ENCODE measurements around the gene PAMR1.

Gene PAMR1

GRCh38 chr11:35507688-35508087, 17.7 kb downstream of the PAMR1 start:
- DNase-seq (ENCODE audit: low read depth) = peak; percentile 36
- TF ChIP-seq, protein P1, sequence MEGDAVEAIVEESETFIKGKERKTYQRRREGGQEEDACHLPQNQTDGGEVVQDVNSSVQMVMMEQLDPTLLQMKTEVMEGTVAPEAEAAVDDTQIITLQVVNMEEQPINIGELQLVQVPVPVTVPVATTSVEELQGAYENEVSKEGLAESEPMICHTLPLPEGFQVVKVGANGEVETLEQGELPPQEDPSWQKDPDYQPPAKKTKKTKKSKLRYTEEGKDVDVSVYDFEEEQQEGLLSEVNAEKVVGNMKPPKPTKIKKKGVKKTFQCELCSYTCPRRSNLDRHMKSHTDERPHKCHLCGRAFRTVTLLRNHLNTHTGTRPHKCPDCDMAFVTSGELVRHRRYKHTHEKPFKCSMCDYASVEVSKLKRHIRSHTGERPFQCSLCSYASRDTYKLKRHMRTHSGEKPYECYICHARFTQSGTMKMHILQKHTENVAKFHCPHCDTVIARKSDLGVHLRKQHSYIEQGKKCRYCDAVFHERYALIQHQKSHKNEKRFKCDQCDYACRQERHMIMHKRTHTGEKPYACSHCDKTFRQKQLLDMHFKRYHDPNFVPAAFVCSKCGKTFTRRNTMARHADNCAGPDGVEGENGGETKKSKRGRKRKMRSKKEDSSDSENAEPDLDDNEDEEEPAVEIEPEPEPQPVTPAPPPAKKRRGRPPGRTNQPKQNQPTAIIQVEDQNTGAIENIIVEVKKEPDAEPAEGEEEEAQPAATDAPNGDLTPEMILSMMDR (IDR thresholded peaks at IDR 0.05; ENCODE audit: insufficient read depth, low read depth, low read length, missing control alignments) = peak; percentile 15
- no peak overlapping the region for H3K4me3 ChIP-seq (ENCODE audit: low read length)

GRCh38 chr11:35501776-35502175, 23.6 kb downstream of the PAMR1 start:
- H3K4me3 ChIP-seq (ENCODE audit: low read length) = no peak overlapping the region
- TF ChIP-seq, protein P1 (IDR thresholded peaks at IDR 0.05; ENCODE audit: insufficient read depth, low read depth, low read length, missing control alignments) = no peak
- no peak for DNase-seq (ENCODE audit: low read depth)

DNA sequence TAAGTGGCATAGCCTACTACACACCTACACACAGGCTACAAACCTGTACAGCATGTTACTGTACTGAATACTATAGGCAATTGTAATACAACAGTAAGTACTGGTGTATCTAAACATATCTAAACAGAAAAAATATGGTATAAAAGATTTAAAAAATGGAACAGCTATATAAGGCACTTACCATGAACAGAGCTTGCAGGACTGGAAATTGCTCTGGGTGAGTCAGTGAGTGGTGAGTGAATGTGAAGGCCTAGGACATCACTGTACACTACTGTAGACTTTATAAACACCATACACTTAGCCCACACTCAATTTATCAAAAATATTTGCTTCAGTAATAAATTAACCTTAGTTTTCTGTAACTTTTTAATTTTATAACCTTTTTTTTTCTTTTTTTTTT, 24.7 kb downstream of the PAMR1 start:
- TF ChIP-seq, protein P1 (IDR thresholded peaks at IDR 0.05; ENCODE audit: insufficient read depth, low read depth, low read length, missing control alignments) = no peak
- peak; percentile 30 for DNase-seq (ENCODE audit: low read depth)

DNA sequence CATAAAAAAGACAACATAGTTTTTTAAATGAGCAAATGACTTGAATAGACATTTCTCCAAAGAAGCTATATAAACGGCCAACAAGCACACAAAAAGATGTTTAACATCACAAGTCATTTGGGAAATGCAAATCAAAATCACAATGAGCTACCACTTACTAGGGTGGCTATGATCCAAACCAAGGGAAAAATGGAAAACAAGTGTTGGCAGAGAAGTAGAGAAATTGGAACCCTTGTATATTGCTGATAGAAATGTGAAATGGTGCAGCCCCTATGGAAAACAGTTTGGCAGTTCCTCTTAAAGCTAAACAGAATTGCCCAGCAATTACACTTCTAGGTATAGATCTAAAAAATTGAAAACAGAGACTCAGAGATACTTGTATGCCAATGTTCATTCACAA, 29.0 kb downstream of the PAMR1 start:
- H3K4me3 ChIP-seq (ENCODE audit: low read length) = no peak overlapping the region
- TF ChIP-seq, protein P1 (IDR thresholded peaks at IDR 0.05; ENCODE audit: insufficient read depth, low read depth, low read length, missing control alignments) = no peak
- DNase-seq (ENCODE audit: low read depth) = no peak

More for the DNA sequence above, 24.7 kb downstream of the PAMR1 start:
- no peak overlapping the region for H3K4me3 ChIP-seq (ENCODE audit: low read length)

- TF ChIP-seq, protein P1 (IDR thresholded peaks at IDR 0.05; ENCODE audit: insufficient read depth, low read depth, low read length, missing control alignments) = no peak
- H3K4me3 ChIP-seq (ENCODE audit: low read length) = no peak overlapping the region
- no peak for DNase-seq (ENCODE audit: low read depth)
Measured at GRCh38 chr11:35494957-35495490, 30.4 kb downstream of the PAMR1 start.

DNA sequence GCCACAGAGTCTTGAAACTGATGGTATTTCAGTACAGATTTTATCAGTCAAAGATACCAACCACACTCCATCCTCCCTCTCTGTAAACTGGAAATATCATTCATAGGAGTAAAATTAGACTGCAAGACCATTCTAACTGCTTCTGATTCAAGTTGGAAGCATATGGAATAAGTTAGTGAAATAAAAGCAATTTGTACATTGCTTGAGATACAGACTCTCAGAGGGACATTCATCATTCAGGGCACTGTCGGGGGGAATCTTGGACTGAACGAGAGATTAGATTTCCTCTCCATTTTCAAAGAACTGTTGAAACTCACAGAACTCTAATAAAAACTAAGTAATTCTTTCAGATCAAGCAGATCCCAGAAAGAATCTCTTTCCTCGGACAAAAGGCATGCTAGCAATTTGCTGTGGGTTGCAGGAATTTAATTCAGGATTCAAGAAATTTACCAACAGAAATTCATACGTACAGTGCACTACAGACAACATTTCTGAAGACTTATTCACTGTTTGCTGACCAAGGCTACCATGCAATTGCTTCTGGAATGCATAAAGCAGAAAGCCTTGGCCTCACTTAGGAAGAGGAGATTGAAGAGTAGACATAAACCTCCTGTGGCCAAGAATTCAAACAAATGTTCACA, 34.1 kb downstream of the PAMR1 start:
- H3K4me3 ChIP-seq (ENCODE audit: low read length) = no peak overlapping the region
- DNase-seq (ENCODE audit: low read depth) = no peak
- TF ChIP-seq, protein P1 (IDR thresholded peaks at IDR 0.05; ENCODE audit: insufficient read depth, low read depth, low read length, missing control alignments) = no peak

DNA sequence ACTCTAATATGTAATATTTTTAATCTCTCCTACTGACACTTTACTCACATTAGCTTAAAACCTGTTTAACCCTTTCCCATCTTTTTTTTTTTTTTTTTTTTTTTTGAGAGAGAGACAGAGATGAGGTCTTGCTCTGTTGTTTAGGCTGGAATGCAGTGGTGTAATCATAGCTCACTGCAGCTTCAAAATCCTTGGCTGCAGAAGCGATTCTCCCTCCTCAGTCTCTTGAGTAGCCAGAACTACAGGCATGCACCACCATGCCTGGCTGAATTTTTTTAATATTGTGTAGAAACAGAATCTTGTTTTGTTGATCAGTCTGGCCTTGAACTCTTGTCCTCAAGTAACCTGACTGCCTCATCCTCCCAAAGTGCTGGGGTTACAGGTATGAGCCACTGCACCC, 37.3 kb downstream of the PAMR1 start:
- TF ChIP-seq, protein P1 (IDR thresholded peaks at IDR 0.05; ENCODE audit: insufficient read depth, low read depth, low read length, missing control alignments) = no peak
- no peak for DNase-seq (ENCODE audit: low read depth)
- no peak overlapping the region for H3K4me3 ChIP-seq (ENCODE audit: low read length)

All from epithelial cell of esophagus (primary cell).